B cell (primary cell): Measurements from ENCODE around the gene RPH3AL. TPM values are rescaled to one million over a fixed set of nuclear protein-coding genes. Genes with fewer than 3 reads are reported as not detected.

Experiments
- ATAC-seq: fragments of 200-7000 bp; cut with Tn5 transposase; one replicate; pipeline ENCODE4 v1.10.0; 2021; ENCODE audit warnings: low read depth, mild to moderate bottlenecking, moderate number of reproducible peaks, moderate library complexity
- CTCF ChIA-PET: fragments of 350-600 bp; sonication (Branson Sonifier 250); formaldehyde crosslinking; loops from one replicate; lab custom pipeline; 2021; ENCODE audit warnings: antibody characterized with exemption, inconsistent platforms; lab: Charles Lee
- POLR2A ChIA-PET: fragments of 350-600 bp; sonication (Branson Sonifier 250); formaldehyde crosslinking; loops from one replicate; lab custom pipeline; 2021; ENCODE audit warnings: antibody characterized with exemption; lab: Charles Lee
- DNase-seq: peaks from one replicate; pipeline ENCODE4 v3.0.0; 2013
- H2AFZ ChIP-seq: 2 replicates; pipeline ENCODE4 v1.6.1; 2012; ENCODE audit warnings: mild to moderate bottlenecking, low read depth, low read length; ENCODE audit not compliant: insufficient read depth, poor library complexity, severe bottlenecking
- H3K27ac ChIP-seq, 2 donors: 1 replicate in 1 of 2; 2 replicates in 1 of 2; pipeline ENCODE4 v1.5.1; 2012 to 2013; ENCODE audit warnings: low read length in 2 of 2, mild to moderate bottlenecking in 2 of 2, moderate library complexity in 1 of 2
- H3K27me3 ChIP-seq, 4 experiments: fragments of 200-600 bp in 1 of 4; sonication (generic) in 1 of 4; replicated peaks in 1 of 4; 1 replicate in 2 of 4; 2 replicates in 2 of 4; pipeline versions ENCODE4 v1.6.1 to v1.7.0; 2013 to 2016; ENCODE audit warnings: low read length in 3 of 4, mild to moderate bottlenecking in 2 of 4, mixed read lengths in 1 of 4, moderate library complexity in 1 of 4; ENCODE audit not compliant: insufficient read depth in 4 of 4, control insufficient read depth in 3 of 4; ENCODE audit errors: control extremely low read depth in 1 of 4
- H3K36me3 ChIP-seq, 2 experiments: replicated peaks in 1 of 2; 1 replicate in 1 of 2; 2 replicates in 1 of 2; pipeline versions ENCODE4 v1.6.1 to v1.7.1; 2013; ENCODE audit warnings: low read length in 1 of 2; ENCODE audit not compliant: insufficient read depth in 2 of 2, control insufficient read depth in 1 of 2; ENCODE audit errors: control extremely low read depth in 1 of 2, extremely low read depth in 1 of 2
- H3K4me1 ChIP-seq, 2 donors: fragments of 200-600 bp in 1 of 2; sonication (generic) in 1 of 2; 1 replicate in 1 of 2; 2 replicates in 1 of 2; pipeline versions ENCODE4 v1.5.1 to v1.6.1; 2013 to 2017; ENCODE audit warnings: low read length in 2 of 2; ENCODE audit not compliant: control insufficient read depth in 2 of 2, insufficient read depth in 2 of 2
- H3K4me2 ChIP-seq: replicated peaks from 2 replicates; pipeline ENCODE3; 2012; ENCODE audit warnings: mild to moderate bottlenecking, low read depth, low read length; ENCODE audit not compliant: poor library complexity, severe bottlenecking
- H3K4me3 ChIP-seq, 5 experiments: fragments of 200-600 bp in 1 of 5; sonication (generic) in 1 of 5; 1 replicate in 3 of 5; 2 replicates in 2 of 5; pipeline versions ENCODE4 v1.5.1 to v1.7.0; 2011 to 2016; ENCODE audit warnings: low read length in 4 of 5, mild to moderate bottlenecking in 4 of 5, low read depth in 2 of 5, control low read depth in 1 of 5, moderate library complexity in 1 of 5; ENCODE audit not compliant: insufficient read depth in 1 of 5; ENCODE audit errors: control extremely low read depth in 1 of 5, extremely low read depth in 1 of 5
- H3K79me2 ChIP-seq: fragments of 200-600 bp; sonication (generic); one replicate; pipeline ENCODE4 v1.6.0; 2016; ENCODE audit warnings: low read length; ENCODE audit not compliant: control insufficient read depth, insufficient read depth
- H3K9ac ChIP-seq: fragments of 200-600 bp; sonication (generic); 2 replicates; pipeline ENCODE4 v1.6.1; 2017; ENCODE audit warnings: mild to moderate bottlenecking, low read length, moderate library complexity
- H3K9me3 ChIP-seq, 3 donors: one replicate each; pipeline versions ENCODE4 v1.6.1 to v1.7.1; 2013; ENCODE audit warnings: low read length in 2 of 3; ENCODE audit not compliant: control insufficient read depth in 2 of 3, insufficient read depth in 1 of 3; ENCODE audit errors: control extremely low read depth in 1 of 3
- H4K20me1 ChIP-seq: 2 replicates; pipeline ENCODE4 v1.6.0; 2012; ENCODE audit warnings: mild to moderate bottlenecking, low read length; ENCODE audit not compliant: insufficient read depth, control insufficient read depth, poor library complexity, severe bottlenecking
- H3K27ac Mint-ChIP-seq: one replicate; pipeline ENCODE4 v1.8.0; 2021; ENCODE audit warnings: mixed read lengths
- H3K27me3 Mint-ChIP-seq: one replicate; pipeline ENCODE4 v1.8.0; 2021; ENCODE audit warnings: mixed read lengths
- H3K4me1 Mint-ChIP-seq: one replicate; pipeline ENCODE4 v1.8.0; 2021; ENCODE audit warnings: mixed read lengths
- H3K4me3 Mint-ChIP-seq: one replicate; pipeline ENCODE4 v1.8.0; 2021; ENCODE audit warnings: mixed read lengths
- H3K9me3 Mint-ChIP-seq: one replicate; pipeline ENCODE4 v1.8.0; 2022; ENCODE audit warnings: mixed read lengths; ENCODE audit not compliant: insufficient read depth
- CTCF ChIP-seq: fragments of 200-600 bp; IDR thresholded peaks from one replicate; pipeline ENCODE4 v1.8.0; 2022; ENCODE audit warnings: antibody characterized with exemption, mild to moderate bottlenecking
- EZH2 ChIP-seq: IDR thresholded peaks from 2 replicates; pipeline ENCODE4 v1.6.1; 2012; ENCODE audit warnings: borderline replicate concordance, low read depth, mild to moderate bottlenecking, moderate library complexity, low read length; ENCODE audit not compliant: insufficient read depth, poor library complexity, severe bottlenecking
- WGBS: methylation state at CpG from one replicate; pipeline ENCODE4 v1.1.5; 2013; ENCODE audit warnings: missing lambda C conversion rate; ENCODE audit not compliant: insufficient coverage; 5-methylcytosine and 5-hydroxymethylcytosine counted together
- intact Hi-C: fragments of 100-400 bp; cut with micrococcal nuclease; formaldehyde crosslinking; loops from one replicate; pipeline ENCODE4 v1.10.0; 2022
- polyA plus RNA-seq: library from polyadenylated mRNA; depleted of rRNA; stranded (reverse); fragments of >200 nt; gene quantifications from 2 replicates; pipeline ENCODE4 v1.2.3, GENCODE V29; 2012
- total RNA-seq, 2 donors: library from RNA; stranded (reverse); fragments of 120-200 nt in 1 of 2; gene quantifications; 1 replicate in 1 of 2; 2 replicates in 1 of 2; pipeline versions ENCODE4 v1.2.3 to v1.2.4, GENCODE V29; 2013 to 2022

The RPH3AL gene
- total and polyA plus RNA-seq, 2 donors (not counting 1 experiment from before 2014, with no cell fraction given): 10.8 to 13.3 TPM

- H3K4me1 Mint-ChIP-seq: no peaks in the 10 kb centered on the region
- 89% methylated on average over 31 of the region's 31 CpGs for WGBS
- intact Hi-C loops: no loop called here
- no peak overlapping the region for H3K27ac ChIP-seq
- no peak overlapping the region for H3K4me3 Mint-ChIP-seq
- H3K9ac ChIP-seq: no peak overlapping the region
- H3K4me3 ChIP-seq: no peak overlapping the region
- H3K27ac Mint-ChIP-seq: no peak overlapping the region
- no peaks in the 10 kb centered on the region for H3K27me3 Mint-ChIP-seq
- no peaks in the 10 kb centered on the region for H3K36me3 ChIP-seq
- no peaks in the 10 kb centered on the region for H3K79me2 ChIP-seq
- no peak for DNase-seq
- H4K20me1 ChIP-seq: no peaks in the 10 kb centered on the region
- no peak for ATAC-seq
- ChIA-PET POLR2A (no interaction called here), CTCF (no interaction called here)
- H2AFZ ChIP-seq: no peak overlapping the region
- no peak for TF ChIP-seq EZH2
- no peak for TF ChIP-seq CTCF
- no peak overlapping the region for H3K4me2 ChIP-seq
- H3K4me1 ChIP-seq: no peaks in the 10 kb centered on the region
- H3K9me3 ChIP-seq: peaks cover 0 to 4% (median 0%) of the 10 kb centered on the region in 3 donors
- H3K27me3 ChIP-seq: no peaks in the 10 kb centered on the region
- no peaks in the 10 kb centered on the region for H3K9me3 Mint-ChIP-seq
Measured at GRCh38 chr17:285751-286422, 66.7 kb downstream of the RPH3AL start.

- Histone ChIP-seq H3K27me3 (no peaks in the 10 kb centered on the region), H3K4me2 (no peak overlapping the region), H3K79me2 (no peaks in the 10 kb centered on the region), H3K4me3 (no peak overlapping the region), H4K20me1 (no peaks in the 10 kb centered on the region), H3K4me1 (no peaks in the 10 kb centered on the region), H3K9me3 (peaks cover 0 to 4% (median 0%) of the 10 kb centered on the region in 3 donors), H3K36me3 (no peaks in the 10 kb centered on the region), H3K27ac (no peak overlapping the region), H2AFZ (no peak overlapping the region), H3K9ac (no peak overlapping the region)
- no peak overlapping the region for H3K4me3 Mint-ChIP-seq
- no peak overlapping the region for H3K27ac Mint-ChIP-seq
- 82% methylated on average over 23 of the region's 29 CpGs for WGBS
- no peak for TF ChIP-seq EZH2
- no peaks in the 10 kb centered on the region for H3K4me1 Mint-ChIP-seq
- intact Hi-C loops: no loop called here
- POLR2A ChIA-PET: no interaction called here
- CTCF ChIA-PET: no interaction called here
- H3K9me3 Mint-ChIP-seq: no peaks in the 10 kb centered on the region
- no peaks in the 10 kb centered on the region for H3K27me3 Mint-ChIP-seq
- DNase-seq: no peak
- ATAC-seq: no peak
Measured at GRCh38 chr17:284676-285355, 67.8 kb downstream of the RPH3AL start.
